SK-N-SH treated with all-trans-retinoic acid at 6 μM for 48 hours (cell line): ENCODE data around the gene GJD2.

ENCODE experiments used
- ATAC-seq: fragments of 200-7000 bp; cut with Tn5 transposase; 3 replicates; pipeline ENCODE4 v1.9.1; 2020; ENCODE audit warnings: mild to moderate bottlenecking, moderate library complexity
- ARNTL ChIP-seq: fragments of 450-650 bp; formaldehyde crosslinking; IDR thresholded peaks from 2 replicates; pipeline ENCODE4 v1.5.0; 2020; ENCODE audit warnings: low read depth, mild to moderate bottlenecking, moderate library complexity, borderline replicate concordance
- BACH2 ChIP-seq: fragments of 250-450 bp; sonication (Bioruptor Pico); IDR thresholded peaks from 2 replicates; pipeline ENCODE4 v1.9.0; 2021; ENCODE audit warnings: mild to moderate bottlenecking, borderline replicate concordance
- CREB5 ChIP-seq: fragments of 250-450 bp; sonication (Bioruptor Pico); IDR thresholded peaks from 2 replicates; pipeline ENCODE4 v1.5.1; 2020; ENCODE audit warnings: low read depth, mild to moderate bottlenecking, moderate library complexity
- ESRRG ChIP-seq: fragments of 250-450 bp; sonication (Bioruptor Pico); IDR thresholded peaks from 2 replicates; pipeline ENCODE4 v1.6.1; 2021; ENCODE audit warnings: mild to moderate bottlenecking
- OSR1 ChIP-seq: fragments of 250-450 bp; sonication (Bioruptor Pico); IDR thresholded peaks from 2 replicates; pipeline ENCODE4 v1.8.0; 2022; ENCODE audit warnings: moderate library complexity, mild to moderate bottlenecking, inconsistent platforms
- TCF4 ChIP-seq: fragments of 250-450 bp; sonication (Bioruptor Pico); IDR thresholded peaks from 2 replicates; pipeline ENCODE4 v1.8.0; 2021; ENCODE audit warnings: mild to moderate bottlenecking, moderate library complexity, borderline replicate concordance
- TOX ChIP-seq: fragments of 250-450 bp; sonication (Bioruptor Pico); IDR thresholded peaks from 2 replicates; pipeline ENCODE4 v1.8.0; 2021; ENCODE audit warnings: mild to moderate bottlenecking, moderate library complexity, borderline replicate concordance
- TSHZ2 ChIP-seq: fragments of 250-450 bp; sonication (Bioruptor Pico); IDR thresholded peaks from 2 replicates; pipeline ENCODE4 v1.5.0; 2020; ENCODE audit warnings: mild to moderate bottlenecking, moderate library complexity
- ZC3H10 ChIP-seq: fragments of 250-450 bp; sonication (Bioruptor Pico); IDR thresholded peaks from 2 replicates; pipeline ENCODE4 v1.5.1; 2021; ENCODE audit warnings: mild to moderate bottlenecking, moderate library complexity
- ZFP30 ChIP-seq: fragments of 450-650 bp; formaldehyde crosslinking; IDR thresholded peaks from 2 replicates; pipeline ENCODE4 v1.5.0; 2022; ENCODE audit warnings: mild to moderate bottlenecking, moderate library complexity
- ZNF565 ChIP-seq: fragments of 450-650 bp; formaldehyde crosslinking; conservative IDR thresholded peaks from 2 replicates; pipeline ENCODE4 v1.5.0; 2020; ENCODE audit warnings: low read depth, mild to moderate bottlenecking, moderate library complexity
- TF ChIP-seq, protein P1 (sequence below): fragments of 250-450 bp; sonication (Bioruptor Pico); IDR thresholded peaks from 2 replicates; pipeline ENCODE4 v1.8.0; 2020; ENCODE audit warnings: mild to moderate bottlenecking, moderate library complexity, borderline replicate concordance
- TF ChIP-seq, protein P2 (sequence below): fragments of 250-450 bp; sonication (Bioruptor Pico); IDR thresholded peaks from 2 replicates; pipeline ENCODE4 v1.5.1; 2021; ENCODE audit warnings: mild to moderate bottlenecking, moderate library complexity

Gene GJD2

DNA sequence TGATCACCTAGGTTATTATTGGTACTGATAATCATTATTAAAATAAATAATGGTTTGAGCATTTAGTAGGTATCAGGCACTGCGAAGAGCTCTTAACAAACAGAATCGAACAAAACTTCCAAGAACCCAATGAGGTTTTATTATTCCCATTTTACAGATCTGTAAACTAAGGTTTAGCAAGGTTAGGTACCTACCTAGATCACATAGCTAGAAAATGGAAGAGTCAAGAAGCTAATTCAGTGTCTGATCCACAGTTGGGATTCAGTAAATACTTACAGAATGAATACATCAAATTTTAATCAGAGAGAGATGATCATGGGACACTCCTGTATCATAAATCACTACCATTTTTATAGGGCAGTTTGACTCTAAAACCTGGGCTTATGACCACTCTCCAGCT is 15.5 kb downstream of the GJD2 start:
- ATAC-seq, result no peak
- TF ChIP-seq ZC3H10 (no peak), TOX (no peak), ARNTL (CRISPR knock-in tag) (no peak), TCF4 (CRISPR knock-in tag) (no peak), ESRRG (CRISPR knock-in tag) (no peak), OSR1 (CRISPR knock-in tag) (no peak)

DNA sequence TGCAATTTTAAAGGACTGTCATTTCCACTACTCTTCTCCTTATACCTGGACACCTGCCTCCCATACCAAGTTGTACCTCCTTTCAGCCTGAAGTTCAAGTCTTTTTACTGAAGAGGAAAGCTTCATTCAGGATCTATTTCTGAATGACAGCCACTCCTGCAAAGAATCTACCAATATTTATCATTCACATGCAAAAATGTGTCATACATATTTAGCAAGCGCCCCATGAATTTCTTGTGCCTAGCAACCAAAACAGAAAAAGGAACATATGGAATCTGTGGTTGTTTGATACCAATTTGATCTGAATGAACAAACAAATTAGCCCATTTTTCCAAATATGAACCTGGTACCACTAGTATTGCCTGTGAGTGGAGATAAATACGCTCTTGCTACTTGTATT is 16.8 kb downstream of the GJD2 start:
- TF ChIP-seq ZC3H10 (no peak), ESRRG (CRISPR knock-in tag) (no peak), ZFP30 (CRISPR knock-in tag) (no peak)
- no peak for ATAC-seq

- ATAC-seq, result no peak
- no peak for TF ChIP-seq ZFP30 (CRISPR knock-in tag)
Measured at GRCh38 chr15:34737477-34737876, 17.3 kb downstream of the GJD2 start.

- no peak for TF ChIP-seq ZNF565 (CRISPR knock-in tag)
- TF ChIP-seq, protein P1, sequence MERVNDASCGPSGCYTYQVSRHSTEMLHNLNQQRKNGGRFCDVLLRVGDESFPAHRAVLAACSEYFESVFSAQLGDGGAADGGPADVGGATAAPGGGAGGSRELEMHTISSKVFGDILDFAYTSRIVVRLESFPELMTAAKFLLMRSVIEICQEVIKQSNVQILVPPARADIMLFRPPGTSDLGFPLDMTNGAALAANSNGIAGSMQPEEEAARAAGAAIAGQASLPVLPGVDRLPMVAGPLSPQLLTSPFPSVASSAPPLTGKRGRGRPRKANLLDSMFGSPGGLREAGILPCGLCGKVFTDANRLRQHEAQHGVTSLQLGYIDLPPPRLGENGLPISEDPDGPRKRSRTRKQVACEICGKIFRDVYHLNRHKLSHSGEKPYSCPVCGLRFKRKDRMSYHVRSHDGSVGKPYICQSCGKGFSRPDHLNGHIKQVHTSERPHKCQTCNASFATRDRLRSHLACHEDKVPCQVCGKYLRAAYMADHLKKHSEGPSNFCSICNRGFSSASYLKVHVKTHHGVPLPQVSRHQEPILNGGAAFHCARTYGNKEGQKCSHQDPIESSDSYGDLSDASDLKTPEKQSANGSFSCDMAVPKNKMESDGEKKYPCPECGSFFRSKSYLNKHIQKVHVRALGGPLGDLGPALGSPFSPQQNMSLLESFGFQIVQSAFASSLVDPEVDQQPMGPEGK (CRISPR knock-in tag), result no peak
- TF ChIP-seq, protein P2, sequence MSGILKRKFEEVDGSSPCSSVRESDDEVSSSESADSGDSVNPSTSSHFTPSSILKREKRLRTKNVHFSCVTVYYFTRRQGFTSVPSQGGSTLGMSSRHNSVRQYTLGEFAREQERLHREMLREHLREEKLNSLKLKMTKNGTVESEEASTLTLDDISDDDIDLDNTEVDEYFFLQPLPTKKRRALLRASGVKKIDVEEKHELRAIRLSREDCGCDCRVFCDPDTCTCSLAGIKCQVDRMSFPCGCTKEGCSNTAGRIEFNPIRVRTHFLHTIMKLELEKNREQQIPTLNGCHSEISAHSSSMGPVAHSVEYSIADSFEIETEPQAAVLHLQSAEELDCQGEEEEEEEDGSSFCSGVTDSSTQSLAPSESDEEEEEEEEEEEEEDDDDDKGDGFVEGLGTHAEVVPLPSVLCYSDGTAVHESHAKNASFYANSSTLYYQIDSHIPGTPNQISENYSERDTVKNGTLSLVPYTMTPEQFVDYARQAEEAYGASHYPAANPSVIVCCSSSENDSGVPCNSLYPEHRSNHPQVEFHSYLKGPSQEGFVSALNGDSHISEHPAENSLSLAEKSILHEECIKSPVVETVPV (CRISPR knock-in tag), result no peak
- TF ChIP-seq TOX, result no peak
- TF ChIP-seq ESRRG (CRISPR knock-in tag), result no peak
- no peak for TF ChIP-seq ARNTL (CRISPR knock-in tag)
- TF ChIP-seq BACH2 (CRISPR knock-in tag), result no peak
- no peak for TF ChIP-seq TSHZ2
- ATAC-seq, result no peak
Measured at GRCh38 chr15:34734303-34734702, 20.5 kb downstream of the GJD2 start.

GRCh38 chr15:34733621-34734020 is 21.2 kb downstream of the GJD2 start:
- no peak for ATAC-seq
- TF ChIP-seq OSR1 (CRISPR knock-in tag), result no peak
- TF ChIP-seq, all 23 proteins: peak for 0

DNA sequence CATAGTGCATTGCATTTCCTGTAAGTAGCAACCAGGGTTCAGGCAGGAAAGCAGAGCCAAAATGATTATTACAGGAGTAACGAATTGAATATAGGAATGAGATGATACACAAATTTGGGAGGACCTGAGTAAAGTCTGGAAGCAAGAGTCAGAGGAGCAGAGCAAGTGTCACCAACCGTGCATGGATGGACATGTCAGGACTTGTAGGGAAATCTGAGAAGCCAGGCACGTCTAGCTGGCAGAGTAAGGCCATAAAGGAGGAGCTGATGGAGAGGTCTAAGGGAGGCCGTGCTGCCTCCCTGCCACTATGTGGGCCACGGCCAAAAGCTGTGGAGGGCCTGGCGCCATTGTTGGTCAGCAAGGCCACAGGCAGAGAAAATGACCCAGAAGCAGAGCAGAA is 22.4 kb downstream of the GJD2 start:
- TF ChIP-seq CREB5 (no peak), BACH2 (CRISPR knock-in tag) (no peak), ZC3H10 (no peak)
- TF ChIP-seq, protein P1 (CRISPR knock-in tag), result no peak
- no peak for ATAC-seq
